ENCODE measurements around the gene HOXA7.

The HOXA7 gene

GRCh38 chr7:27170426-27171324 is 14.2 kb upstream of the HOXA7 start:
- no peak for DNase-seq (ENCODE audit: low read depth in 2 of 2)

- no peak for DNase-seq (ENCODE audit: low read depth in 2 of 2)
Measured at GRCh38 chr7:27169658-27170425, 13.4 kb upstream of the HOXA7 start.

GRCh38 chr7:27168265-27168947 is 11.9 kb upstream of the HOXA7 start:
- no peak for DNase-seq (ENCODE audit: low read depth in 2 of 2)

- no peak for DNase-seq (ENCODE audit: low read depth in 2 of 2)
Measured at GRCh38 chr7:27167916-27168264, 11.4 kb upstream of the HOXA7 start.

- no peak for DNase-seq (ENCODE audit: low read depth in 2 of 2)
Measured at GRCh38 chr7:27166531-27167505, 10.3 kb upstream of the HOXA7 start.

- no peak for DNase-seq (ENCODE audit: low read depth in 2 of 2)
Measured at GRCh38 chr7:27165996-27166530, 9.6 kb upstream of the HOXA7 start.

GRCh38 chr7:27165089-27165995 is 8.9 kb upstream of the HOXA7 start, which contains the start of gene HOXA9:
TSS of gene HOXA9 (minus strand) at chr7:27165537. CDS start at chr7:27165457, 80 bp downstream.
- no peak for DNase-seq (ENCODE audit: low read depth in 2 of 2)

- no peak for DNase-seq (ENCODE audit: low read depth in 2 of 2)
Measured at GRCh38 chr7:27164367-27165088, 8.1 kb upstream of the HOXA7 start.

GRCh38 chr7:27164045-27164366 is 7.5 kb upstream of the HOXA7 start:
- DNase-seq (ENCODE audit: low read depth in 2 of 2), result no peak

GRCh38 chr7:27163288-27164044 is 7.0 kb upstream of the HOXA7 start:
- DNase-seq (ENCODE audit: low read depth in 2 of 2), result no peak

GRCh38 chr7:27162561-27163287 is 6.2 kb upstream of the HOXA7 start:
- no peak for DNase-seq (ENCODE audit: low read depth in 2 of 2)

GRCh38 chr7:27161721-27162560 is 5.5 kb upstream of the HOXA7 start:
- DNase-seq (ENCODE audit: low read depth in 2 of 2), result no peak

- no peak for DNase-seq (ENCODE audit: low read depth in 2 of 2)
Measured at GRCh38 chr7:27161214-27161720, 4.8 kb upstream of the HOXA7 start.

- peak; percentile 81 to 84 for DNase-seq (ENCODE audit: low read depth in 2 of 2)
Measured at GRCh38 chr7:27160546-27161213, 4.2 kb upstream of the HOXA7 start.

- no peak for DNase-seq (ENCODE audit: low read depth in 2 of 2)
Measured at GRCh38 chr7:27160145-27160545, 3.7 kb upstream of the HOXA7 start.

Measured in activated CD4-positive, alpha-beta T cell treated with anti-CD3 and anti-CD28 coated beads for 24 hours (primary cell).